T-helper 1 cell (primary cell): ENCODE data around the gene RFXANK.

ENCODE experiments used
- DNase-seq, 5 donors: peaks; one replicate each; pipeline ENCODE4 v3.0.0-alpha.2; 2012 to 2020

RFXANK gene

DNA sequence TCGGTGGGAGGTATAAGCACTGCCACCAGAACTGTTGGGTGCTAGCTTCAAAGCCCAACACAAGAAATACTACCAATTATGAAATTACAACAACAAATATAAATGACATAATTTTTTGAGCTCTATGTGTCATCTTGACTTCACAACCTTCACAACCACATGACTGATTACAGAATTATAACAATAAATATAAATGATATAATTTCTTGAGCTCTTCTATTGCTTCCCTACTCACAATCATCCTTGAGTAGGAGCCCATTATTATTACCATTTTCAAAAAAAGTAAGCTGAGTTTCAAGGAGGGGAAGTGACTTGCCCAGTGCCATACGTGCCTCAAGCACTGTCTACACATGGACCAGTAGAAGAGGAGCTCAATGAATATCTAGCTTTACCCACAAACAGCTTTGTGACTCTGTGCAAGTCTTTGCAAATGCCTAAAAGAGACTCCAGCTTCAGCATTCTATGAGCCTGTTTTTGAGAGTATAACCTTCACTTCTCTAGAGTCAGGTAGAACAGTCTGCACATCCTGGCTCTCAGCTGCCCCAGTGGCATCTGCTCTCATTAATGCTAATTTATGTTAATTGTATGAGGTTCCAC is 42.3 kb downstream of the RFXANK start:
- DNase-seq: no peak

DNA sequence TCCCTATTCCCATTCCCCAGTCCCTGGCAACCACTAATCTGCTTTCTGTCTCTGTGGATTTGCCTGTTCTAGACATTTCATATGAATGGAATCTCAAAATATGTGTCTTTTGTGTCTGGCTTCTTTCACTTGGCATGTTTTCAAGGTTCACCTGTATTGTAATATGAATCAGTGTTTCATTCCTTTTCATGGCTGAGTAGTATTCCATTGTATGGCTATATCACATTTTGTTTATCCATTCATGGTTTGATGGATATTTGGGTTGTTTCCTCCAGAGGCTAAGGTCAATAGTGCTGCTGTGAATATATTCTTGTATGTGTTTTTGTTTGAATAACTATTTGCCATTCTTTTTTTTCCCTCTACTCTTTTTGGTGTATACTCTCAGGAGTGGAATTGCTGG is 44.1 kb downstream of the RFXANK start:
- DNase-seq: no peak

DNA sequence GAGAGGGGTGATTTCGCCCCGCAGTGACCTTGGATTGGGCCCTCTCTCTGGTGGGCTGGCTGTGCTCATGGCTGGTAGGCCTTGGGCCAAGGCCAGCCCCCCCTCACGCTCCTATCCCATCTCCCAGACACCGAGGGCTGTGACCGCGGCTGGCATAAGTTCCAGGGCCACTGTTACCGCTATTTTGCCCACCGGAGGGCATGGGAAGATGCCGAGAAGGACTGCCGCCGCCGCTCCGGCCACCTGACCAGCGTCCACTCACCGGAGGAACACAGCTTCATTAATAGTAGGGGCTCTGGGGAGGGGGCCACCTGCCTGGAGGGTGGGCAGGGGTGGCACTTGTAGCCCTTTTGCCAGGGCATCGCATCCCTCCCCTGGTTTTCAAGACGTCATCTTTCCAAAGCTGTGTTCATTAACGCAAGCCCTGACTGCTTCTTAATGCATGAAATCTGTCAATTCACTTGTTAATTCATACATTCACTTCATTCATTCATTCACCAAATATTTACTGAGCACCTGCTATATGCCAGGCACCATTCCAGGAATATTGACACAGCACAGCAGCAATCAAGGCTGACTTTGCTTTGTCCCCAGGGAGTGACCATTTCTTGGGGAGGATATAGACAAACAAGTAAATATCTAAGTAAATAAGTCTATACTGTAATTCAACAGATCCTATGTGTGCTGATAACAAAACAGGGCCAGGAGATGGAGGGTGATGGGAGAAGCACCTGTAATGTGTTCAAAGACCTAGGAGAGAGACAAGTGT is 46.3 kb downstream of the RFXANK start:
- DNase-seq: no peak

DNA sequence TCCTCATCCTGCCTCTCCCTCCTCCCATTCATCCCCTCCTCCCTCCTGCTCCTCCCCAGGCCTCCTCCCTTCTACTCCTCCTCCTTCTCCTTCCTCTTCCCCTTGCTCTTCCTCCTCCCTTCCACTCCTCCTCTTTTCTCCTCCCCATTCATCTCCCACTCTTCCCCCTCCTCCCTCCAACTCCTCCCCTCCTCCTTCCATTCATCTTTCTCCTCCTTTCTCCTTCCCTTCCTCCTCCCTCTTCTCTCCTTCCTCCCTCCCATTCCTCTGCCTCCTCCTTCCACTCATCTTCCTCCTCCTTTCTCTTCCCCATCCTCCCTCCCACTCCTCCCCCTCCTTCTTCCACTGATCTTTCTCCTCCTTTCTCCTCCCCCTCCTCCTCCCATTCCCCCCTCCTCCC is 47.6 kb downstream of the RFXANK start:
- no peak for DNase-seq

DNA sequence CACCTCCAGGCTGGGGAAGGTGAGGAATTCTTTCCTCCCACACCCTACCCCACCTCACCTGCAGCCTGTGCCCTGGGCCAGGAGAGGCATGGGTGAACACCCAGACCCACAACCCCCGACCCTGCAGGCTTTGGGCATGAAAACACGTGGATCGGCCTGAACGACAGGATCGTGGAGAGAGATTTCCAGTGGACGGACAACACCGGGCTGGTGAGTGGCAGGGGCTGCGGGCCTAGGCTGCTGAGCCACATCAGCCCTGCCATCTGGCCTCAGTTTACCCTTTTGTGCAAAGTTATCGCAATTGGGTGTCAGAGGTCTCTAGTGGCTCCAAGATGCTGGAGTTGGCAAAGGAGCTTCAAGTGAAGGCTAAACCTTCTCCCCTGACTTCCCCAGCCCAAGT is 48.4 kb downstream of the RFXANK start:
- DNase-seq: no peak

DNA sequence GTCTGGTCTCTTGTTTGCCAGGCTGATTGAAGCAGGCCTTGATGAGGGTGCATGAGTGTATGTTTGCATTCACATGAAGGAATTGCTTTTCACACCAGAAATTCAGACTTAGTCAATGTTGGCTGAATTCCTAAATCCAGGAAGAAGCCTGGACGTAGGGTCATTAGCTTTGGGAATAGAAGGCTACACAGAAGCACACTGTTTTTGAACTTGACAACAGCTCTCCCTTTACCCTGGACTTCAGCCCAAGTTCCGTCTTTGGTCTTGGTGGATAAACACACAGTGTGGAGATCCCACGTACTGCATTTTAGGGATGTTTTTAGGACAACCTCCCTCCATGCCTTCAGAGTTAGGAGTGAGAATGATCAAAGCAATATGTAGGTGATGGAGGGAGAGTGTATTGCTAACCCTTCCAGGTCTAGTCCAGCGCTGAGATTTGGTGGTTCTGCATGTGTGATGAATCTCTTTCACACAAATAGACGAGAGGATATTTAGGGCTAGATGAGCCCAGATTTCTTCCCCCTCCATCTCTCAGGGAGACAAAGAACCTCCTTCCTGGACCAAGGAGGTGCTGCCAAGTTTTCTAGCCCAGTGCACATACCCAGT is 58.2 kb downstream of the RFXANK start:
- no peak for DNase-seq
